OCI-LY1 (cell line): ENCODE results near the gene ARID5B.

Experiments
- CTCF ChIP-seq: fragments of 200-600 bp; sonication (generic), shearing (Covaris generic); IDR thresholded peaks from 2 replicates; pipeline ENCODE4 v1.5.1; 2017; ENCODE audit warnings: mild to moderate bottlenecking, antibody characterized with exemption, low read length, moderate library complexity, mixed read lengths
- EZH2 ChIP-seq: fragments of 200-600 bp; sonication (generic), shearing (Covaris generic); IDR thresholded peaks from 2 replicates; pipeline ENCODE4 v1.8.0; 2017; ENCODE audit warnings: borderline replicate concordance, mixed run types, mild to moderate bottlenecking, antibody characterized with exemption, low read length, moderate library complexity, mixed read lengths

GRCh38 chr10:62112963-62113362 is 211.5 kb downstream of the ARID5B start:
- TF ChIP-seq CTCF: no peak
- no peak for TF ChIP-seq EZH2
